GM21528 (cell line): Measurements from ENCODE around the gene NEURL1B.
"Not testable (repeated sequence)": the region's sequence is repeated elsewhere in the genome, so short reads cannot be mapped to it uniquely, and the experiment has no call there.

Experiments used
- ATAC-seq: cut with Tn5 transposase; IDR thresholded peaks from one replicate; pipeline ENCODE4 v1.9.1; 2021; ENCODE audit warnings: mild to moderate bottlenecking, moderate library complexity; ENCODE audit not compliant: unreplicated experiment, low FRiP score

NEURL1B gene

DNA sequence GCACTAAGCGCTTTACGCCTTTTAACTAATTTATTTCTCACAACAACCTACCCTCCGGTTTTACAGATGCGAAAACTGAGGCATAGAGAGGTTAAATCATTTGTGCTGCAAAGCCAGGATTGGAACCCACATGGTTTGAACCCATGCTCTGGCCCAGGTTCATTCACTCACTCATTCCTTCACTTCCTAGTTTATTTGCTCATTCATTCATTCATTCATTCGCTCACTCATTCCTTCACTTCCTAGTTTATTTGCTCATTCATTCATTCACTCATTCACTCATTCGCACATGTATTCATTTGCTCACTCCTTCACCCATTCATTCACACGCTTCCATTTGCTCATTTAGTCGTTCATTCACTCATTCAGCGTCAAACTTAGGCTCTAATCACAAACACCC, 29.4 kb downstream of the NEURL1B start:
- no peak for ATAC-seq

GRCh38 chr5:172671091-172671490, 30.0 kb downstream of the NEURL1B start:
- ATAC-seq, result no peak

GRCh38 chr5:172672681-172673080, 31.6 kb downstream of the NEURL1B start:
- ATAC-seq, result no peak

- ATAC-seq, result no peak
Measured at GRCh38 chr5:172674155-172674554, 33.1 kb downstream of the NEURL1B start.

- ATAC-seq, result no peak
Measured at GRCh38 chr5:172676914-172677475, 35.9 kb downstream of the NEURL1B start.

- not testable (repeated sequence) for ATAC-seq
Measured at GRCh38 chr5:172678362-172678874, 37.4 kb downstream of the NEURL1B start.

GRCh38 chr5:172678902-172679301, 37.8 kb downstream of the NEURL1B start:
- ATAC-seq, result no peak

DNA sequence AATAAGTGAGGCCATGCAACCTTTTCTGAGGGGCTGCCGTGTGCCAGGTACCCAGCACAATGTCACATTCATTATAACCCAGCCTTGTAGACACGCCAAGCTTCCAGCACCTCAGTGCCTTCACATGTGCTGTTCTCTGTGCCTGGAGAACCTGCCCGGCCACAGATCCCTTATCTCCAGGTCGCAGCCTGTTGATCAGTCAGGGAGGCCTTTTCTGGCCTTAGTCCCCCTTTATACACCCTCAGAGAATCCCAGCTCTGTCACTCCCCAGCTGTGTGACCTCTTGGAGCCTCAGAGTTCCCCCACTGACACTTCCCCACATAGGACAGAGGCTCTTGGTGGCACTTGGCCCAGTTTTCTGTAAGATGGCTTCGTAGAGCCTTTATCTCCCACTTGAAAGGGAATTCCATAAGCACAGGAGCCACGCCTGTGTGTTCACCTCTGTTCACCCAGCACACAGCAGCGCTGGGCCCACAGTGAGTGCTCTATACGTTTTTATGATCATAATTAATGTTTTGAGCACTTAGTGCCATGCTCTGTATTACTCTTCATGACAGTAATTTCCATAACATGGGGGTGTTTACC, 38.7 kb downstream of the NEURL1B start:
- no peak for ATAC-seq

- ATAC-seq, result no peak
Measured at GRCh38 chr5:172680921-172681320, 39.9 kb downstream of the NEURL1B start.

- ATAC-seq, result no peak
Measured at GRCh38 chr5:172681421-172681820, 40.4 kb downstream of the NEURL1B start.

GRCh38 chr5:172683264-172683644, 42.2 kb downstream of the NEURL1B start:
- ATAC-seq, result no peak

DNA sequence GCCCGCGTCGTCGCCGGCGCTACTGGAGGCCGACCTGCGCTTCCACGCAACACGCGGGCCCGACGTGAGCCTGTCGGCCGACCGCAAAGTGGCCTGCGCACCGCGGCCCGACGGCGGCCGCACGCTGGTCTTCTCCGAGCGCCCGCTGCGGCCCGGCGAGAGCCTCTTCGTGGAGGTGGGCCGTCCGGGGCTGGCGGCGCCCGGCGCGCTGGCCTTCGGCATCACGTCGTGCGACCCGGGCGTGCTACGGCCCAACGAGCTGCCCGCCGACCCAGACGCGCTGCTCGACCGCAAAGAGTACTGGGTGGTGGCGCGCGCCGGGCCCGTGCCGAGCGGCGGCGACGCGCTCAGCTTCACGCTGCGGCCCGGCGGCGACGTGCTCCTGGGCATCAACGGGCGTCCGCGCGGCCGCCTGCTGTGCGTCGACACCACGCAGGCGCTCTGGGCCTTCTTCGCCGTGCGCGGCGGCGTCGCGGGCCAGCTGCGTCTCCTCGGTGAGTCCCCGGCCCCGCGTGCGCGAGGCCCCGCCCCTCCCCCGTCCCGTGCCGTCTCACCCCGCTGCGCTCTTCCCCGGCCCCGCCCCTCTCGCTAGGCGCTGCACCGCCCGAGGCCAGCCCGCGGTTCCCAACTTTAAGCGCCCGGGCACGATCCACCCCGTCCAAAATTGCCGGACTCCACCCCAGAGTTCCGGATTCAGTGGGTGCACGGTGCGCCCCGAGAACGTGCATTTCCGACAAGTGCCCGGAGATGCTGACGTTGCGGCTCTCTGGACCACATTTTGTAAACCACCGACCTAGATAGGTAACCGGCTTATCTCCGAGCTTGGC, 42.8 kb downstream of the NEURL1B start:
- no peak for ATAC-seq

DNA sequence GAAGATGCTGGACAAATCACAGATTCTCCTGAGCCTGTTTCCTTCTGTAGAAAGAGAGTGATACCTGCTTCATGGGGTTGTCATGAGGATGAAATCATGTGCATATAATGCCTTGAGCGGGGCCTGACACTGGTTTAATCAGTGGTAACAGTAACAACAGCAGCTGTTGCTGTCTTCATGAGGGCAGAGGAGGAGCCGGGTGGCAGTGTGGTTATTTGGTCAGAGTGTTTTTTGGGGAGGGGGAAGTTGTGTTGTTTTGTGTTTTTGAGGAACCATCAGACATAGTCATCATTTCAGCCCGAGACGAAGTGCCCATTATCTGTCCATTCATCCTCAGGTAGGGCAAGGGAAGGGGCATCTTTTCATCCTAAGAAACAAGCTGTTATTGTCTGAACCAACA, 44.0 kb downstream of the NEURL1B start:
- no peak for ATAC-seq

DNA sequence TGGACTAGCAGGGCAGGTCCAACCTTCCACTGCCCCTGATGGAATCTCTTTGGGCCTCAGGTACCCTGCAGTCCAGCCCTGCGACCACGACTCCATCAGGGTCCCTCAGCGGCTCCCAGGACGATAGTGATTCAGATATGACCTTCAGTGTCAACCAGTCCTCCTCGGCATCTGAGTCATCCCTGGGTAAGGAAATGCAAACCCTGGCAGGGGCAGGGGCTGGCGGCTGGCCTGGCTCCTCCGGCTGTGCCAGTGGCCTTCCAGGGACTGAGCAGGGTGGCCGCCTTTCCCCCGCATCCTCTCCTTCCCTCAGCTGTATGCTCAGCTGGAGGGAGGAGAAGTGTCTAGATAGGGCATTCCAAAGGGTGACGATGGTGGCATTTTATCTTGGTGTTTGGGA, 45.0 kb downstream of the NEURL1B start:
- no peak for ATAC-seq

- no peak for ATAC-seq
Measured at GRCh38 chr5:172686539-172687390, 45.7 kb downstream of the NEURL1B start.

- ATAC-seq, result no peak
Measured at GRCh38 chr5:172687940-172688339, 46.9 kb downstream of the NEURL1B start.

- ATAC-seq, result no peak
Measured at GRCh38 chr5:172688349-172689217, 47.5 kb downstream of the NEURL1B start.

DNA sequence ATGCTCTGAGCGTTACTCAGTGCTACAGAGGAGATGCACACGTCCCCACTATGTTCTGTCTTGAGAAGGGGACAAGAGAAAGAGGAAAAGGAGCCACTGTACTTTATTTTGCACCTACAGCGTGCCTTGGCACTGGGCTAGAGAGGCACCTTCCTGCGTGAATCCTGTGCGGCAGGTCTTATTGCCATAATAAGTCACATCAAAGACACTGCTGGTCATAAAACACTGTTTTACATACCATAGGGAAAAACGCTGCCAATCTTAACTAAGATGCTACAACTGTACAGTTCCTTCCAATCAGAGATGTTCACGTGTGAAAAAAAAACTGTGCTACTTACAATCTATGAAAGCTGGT, 48.1 kb downstream of the NEURL1B start:
- ATAC-seq, result no peak

GRCh38 chr5:172689801-172690200, 48.7 kb downstream of the NEURL1B start:
- ATAC-seq, result no peak
